SK-MEL-5 (cell line): ENCODE results near the gene HRH2. TPM values are rescaled to one million over a fixed set of nuclear protein-coding genes. Genes with fewer than 3 reads are reported as not detected.
"Not testable (repeated sequence)": the region's sequence is repeated elsewhere in the genome, so short reads cannot be mapped to it uniquely, and the experiment has no call there.

ENCODE experiments used
- DNase-seq: peaks from one replicate; pipeline ENCODE4 v3.0.0-alpha.2; 2016; ENCODE audit warnings: low read depth, low spot score
- in situ Hi-C: cut with HindIII; loops from 2 replicates; pipeline ENCODE4 v1.10.0; 2016; ENCODE audit warnings: low sequenced_read_pairs, high pct_unique_total_duplicates, low pct_unique_long_range_greater_than_20kb
- polyA plus RNA-seq, 2 experiments: library from polyadenylated mRNA; depleted of rRNA; stranded (reverse); fragments of >200 nt; gene quantifications; 2 replicates each; pipeline ENCODE4 v1.2.3, GENCODE V29; 2015
- total RNA-seq: library from RNA; depleted of rRNA; stranded (reverse); fragments of >200 nt; shearing (Covaris generic); gene quantifications from 2 replicates; pipeline ENCODE4 v1.2.3, GENCODE V29; 2014; rRNA removed

Gene HRH2, protein sequence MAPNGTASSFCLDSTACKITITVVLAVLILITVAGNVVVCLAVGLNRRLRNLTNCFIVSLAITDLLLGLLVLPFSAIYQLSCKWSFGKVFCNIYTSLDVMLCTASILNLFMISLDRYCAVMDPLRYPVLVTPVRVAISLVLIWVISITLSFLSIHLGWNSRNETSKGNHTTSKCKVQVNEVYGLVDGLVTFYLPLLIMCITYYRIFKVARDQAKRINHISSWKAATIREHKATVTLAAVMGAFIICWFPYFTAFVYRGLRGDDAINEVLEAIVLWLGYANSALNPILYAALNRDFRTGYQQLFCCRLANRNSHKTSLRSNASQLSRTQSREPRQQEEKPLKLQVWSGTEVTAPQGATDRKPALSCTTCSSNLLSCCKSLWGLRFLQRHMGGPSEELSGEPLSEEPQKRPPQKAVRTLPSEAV
- total RNA-seq = 0.55 and 0.90 TPM in 2 replicates
- 1.0 and 2.9 TPM in 2 replicates for polyA plus RNA-seq (2015; cell fraction: cytosol; rRNA removed)
- polyA plus RNA-seq (2015; cell fraction: nucleus; rRNA removed) = 0.04 and 0.15 TPM in 2 replicates

DNA sequence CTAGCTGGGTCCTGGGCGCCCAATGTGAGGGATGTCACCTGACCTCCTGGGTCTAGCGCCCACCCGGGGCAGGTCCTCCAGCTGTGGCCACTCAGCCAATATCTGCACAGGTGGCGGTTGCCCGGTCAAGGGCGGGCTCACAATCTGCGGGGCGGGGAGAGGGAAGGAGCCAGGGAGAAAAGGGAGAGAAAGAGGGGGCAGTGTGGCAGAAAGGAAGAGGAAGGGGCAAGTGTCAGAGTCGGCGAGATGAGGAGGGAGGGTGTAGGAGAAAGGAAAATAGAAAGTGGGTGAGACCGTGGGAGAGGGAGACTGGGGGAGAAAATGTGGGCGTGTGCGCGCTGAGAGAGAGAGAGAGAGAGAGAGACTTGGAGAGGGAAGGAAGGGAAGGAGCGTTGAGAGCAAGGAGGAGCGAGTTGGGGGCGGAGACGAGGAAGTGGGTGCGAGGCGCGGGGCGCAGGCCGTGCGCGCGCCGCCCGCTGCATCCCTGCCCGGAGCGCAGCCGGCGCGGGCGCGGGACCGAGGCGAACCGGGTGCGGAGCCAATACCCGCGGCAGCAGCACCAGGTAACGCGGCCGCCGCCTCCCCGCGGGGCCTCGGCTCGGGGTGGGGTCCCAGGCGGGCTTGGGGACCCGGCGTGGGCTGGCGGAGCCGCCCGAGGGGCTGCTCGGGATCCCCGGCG, at the start of gene HRH2:
TSS of gene HRH2 (plus strand) at position 479 of the 679 bp plus-strand sequence. CDS start 25,163 bp downstream, outside the sequence.
- in situ Hi-C loops = no loop called here
- peak; percentile 7 for DNase-seq

DNA sequence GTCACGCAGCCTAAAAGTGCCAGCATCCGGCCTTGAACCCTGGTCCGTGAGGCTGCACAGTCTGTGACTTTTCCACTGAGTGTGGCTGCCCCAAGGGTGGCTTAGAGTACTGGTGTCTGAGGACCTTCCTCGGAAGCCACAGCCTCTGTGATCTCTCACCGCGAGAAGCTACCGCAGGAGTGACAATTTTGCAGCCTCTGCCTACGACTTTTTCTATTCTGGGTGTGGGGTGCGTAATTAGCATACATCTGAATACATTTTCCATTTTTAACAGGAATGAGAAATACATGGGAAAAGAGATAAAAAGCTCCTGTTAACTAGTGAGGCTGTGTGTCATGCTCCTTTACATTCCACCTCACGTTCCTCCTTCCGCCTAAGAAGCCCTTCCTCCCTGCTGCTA, 48.3 kb upstream of the HRH2 start:
- no peak for DNase-seq
- in situ Hi-C loops = no loop called here

DNA sequence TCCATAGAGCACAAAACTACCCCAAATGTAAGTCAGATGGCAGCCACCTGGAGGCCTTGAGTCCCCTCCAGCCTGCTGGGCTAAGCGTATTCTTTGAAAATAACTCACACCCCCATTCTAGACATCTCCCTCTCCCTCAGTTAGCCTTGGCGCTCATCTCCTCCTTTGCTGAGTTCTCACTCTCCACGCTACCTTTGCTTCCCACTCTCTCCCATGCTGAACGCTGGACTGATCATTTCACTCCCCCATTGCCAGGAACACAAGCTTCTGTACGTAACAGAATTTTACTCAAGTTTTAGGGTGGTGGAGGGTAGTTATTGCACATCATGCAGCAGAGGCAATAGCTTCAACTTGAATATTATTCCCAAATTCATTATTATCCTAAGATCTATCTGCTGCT, 47.5 kb upstream of the HRH2 start:
- in situ Hi-C loops = no loop called here
- DNase-seq = no peak

DNA sequence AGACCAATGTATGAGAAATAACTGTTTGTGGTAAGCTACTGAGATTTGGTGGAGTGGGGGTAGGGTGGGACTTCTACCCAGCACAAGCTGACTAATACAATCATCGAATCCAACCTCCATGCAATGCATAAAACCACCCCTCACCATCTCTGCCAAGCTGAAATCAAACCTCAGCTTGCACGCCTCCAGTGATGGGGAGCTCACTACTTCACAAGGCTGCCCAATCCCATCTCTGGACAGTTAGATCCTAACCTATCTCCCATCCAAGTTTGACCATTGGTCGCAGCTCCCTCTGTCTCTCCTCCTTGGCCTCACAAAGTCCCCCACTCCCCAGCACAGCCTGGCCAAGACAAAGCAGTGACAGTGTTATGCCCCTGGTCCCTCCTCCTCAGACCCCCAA, 47.0 kb upstream of the HRH2 start:
- no peak for DNase-seq
- in situ Hi-C loops = no loop called here

DNA sequence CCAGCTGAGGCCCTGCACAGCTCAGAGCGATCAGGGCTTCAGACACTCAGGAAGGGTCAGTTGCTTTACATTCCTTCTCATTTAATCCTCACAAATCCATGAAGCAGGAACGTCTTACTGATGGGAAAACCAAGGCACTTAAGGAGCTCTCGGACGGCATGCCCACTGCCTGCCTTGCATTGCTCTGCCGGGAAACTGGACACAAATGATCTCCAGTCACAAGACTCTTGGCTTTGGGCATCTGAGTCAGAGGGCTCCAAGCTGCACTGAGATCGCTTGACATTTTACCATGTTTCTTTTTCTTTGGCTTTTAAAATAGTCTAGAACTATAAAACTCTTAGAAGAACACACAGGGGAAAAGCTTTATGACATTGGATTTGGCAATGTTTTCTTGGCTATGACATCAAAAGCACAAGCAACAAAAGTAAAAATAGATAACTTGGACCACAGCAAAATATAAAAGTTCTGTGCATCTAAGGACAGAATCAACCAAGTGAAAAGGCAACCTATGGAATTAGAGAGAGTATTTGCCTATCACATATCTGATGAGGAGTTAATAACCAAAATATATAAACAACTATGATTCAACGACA, 43.6 kb upstream of the HRH2 start:
- peak; percentile 60 for DNase-seq
- in situ Hi-C loops = no loop called here

DNA sequence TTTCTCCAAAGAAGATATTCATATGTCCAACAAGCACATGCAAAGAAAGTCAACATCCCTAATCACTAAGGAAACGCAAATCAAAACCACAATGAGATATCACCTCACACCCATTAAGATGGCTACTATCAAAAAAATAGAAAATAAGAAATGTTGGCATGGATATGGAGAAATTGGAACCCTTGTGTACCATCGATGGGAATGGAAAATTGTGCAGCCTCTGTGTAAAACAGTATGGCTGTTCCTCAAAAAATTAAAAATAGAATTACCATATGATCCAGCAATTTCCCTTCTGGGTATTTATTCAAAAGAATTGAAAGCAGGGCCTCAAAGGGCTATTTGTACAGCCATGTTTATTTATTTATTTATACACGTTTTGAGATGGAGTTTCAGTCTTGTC, 43.0 kb upstream of the HRH2 start:
- peak; percentile 24 for DNase-seq
- in situ Hi-C loops = no loop called here

DNA sequence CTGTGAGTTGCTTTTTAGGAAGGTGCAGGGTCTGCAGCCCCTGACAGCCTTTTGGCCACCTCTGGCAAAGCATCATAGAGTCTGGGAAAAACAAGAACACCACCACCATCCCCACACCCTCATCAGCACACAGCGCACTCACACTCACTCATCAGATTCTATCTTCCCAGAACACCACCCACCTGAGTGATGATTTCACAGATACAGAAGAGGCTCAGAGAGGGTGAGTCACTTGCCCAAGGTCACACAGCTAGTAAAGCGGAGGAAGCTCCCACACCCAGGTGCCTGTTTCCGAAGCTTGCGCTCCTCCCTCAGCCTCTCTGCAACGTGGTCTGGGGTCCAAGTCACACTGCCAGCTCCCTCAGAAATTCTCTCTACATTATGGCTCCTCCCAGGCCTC, 41.8 kb upstream of the HRH2 start:
- in situ Hi-C loops = no loop called here

DNA sequence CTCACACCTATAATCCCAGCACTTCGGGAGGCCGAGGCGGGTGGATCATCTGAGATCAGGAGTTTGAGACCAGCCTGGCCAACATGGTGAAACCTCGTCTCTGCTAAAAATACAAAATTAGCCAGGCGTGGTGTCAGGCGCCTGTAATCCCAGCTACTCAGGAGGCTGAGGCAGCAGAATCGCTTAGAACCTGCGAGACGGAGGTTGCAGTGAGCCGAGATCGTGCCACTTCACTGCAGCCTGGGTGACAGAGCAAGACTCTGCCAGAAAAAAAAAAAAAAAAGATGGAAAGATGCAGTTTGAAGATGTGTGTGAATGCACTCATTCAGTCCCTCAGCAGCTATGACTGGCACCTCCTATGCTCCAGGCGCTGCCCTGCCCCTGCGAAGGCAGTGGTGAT, 41.3 kb upstream of the HRH2 start:
- in situ Hi-C loops, DNase-seq: not testable (repeated sequence)

More for the DNA sequence above, 41.8 kb upstream of the HRH2 start:
- DNase-seq = no peak

DNA sequence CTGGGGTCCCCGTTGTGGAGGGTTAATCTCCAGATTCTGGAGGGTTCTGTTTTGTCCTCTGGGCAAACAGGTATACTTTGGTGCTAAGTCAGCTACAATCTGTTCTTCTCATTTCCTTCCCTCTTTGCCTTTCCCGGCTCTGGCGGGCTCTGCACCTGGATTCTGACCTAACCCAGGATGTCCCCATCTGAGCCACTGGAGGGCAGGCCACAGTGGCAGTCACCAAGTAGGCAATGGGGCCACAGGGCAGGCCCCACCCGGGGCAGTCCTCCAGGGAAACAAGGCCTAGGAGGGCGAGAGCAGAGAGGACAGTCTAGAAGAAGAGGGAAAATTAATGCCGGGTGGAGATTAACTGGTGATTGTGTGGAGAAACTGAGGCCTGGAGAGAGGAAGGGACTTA, 40.4 kb upstream of the HRH2 start:
- in situ Hi-C loops = no loop called here
- no peak for DNase-seq

DNA sequence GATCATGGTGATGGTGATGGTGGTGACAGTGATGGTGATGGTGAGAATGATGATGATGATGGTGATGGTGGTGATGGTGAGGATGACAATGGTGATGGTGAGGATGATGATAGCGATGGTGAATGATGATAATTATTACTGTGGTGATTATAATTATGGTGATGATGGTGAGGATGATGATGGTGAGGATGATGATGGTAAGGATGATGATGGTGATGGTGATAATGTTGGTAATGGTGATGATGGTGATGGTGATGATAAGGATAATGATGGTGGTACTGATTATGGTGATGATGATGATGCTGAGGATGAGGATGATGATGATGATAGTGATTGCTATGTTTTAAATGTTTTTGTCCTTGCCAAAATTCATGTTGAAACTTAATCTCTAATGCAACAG, 37.3 kb upstream of the HRH2 start:
- in situ Hi-C loops = no loop called here
- DNase-seq = no peak

DNA sequence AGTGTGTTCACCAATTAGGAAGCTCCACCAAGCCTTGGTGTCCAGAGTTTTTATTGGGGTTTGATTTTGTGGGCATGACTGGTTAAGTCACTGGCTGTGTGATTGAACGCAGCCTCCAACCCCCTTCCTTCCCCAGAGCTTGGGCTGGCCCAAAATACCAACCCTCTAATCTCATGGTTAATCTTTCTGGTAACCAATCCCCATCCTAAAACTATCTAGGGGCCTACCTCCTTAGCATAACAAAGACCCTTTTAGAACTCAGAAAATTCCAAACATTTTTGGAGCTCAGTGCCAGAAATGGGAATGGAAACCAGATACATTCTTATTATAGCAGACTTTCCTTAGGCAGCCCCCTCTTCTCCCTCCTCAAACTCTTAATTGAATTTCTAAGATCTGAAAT, 35.9 kb upstream of the HRH2 start:
- DNase-seq = no peak
- in situ Hi-C loops = no loop called here

DNA sequence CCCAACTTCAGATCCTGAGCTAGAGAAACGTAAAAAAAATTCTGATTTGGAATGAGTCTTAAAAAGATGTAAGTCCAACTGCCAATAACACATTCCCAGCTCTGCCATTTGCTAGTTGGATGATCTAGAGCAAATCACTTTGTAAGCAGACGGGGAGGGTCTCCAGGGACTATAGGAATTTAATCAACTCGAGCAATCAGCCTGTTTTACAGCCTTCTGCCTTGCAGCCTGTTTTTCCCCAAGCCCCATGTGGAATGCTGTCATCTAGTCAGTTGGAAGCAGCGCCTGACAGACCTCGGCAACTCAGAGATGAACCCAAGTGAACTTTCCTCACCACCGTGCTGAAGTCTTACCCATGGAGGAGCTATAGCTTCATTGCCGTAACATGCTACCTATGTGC, 34.8 kb upstream of the HRH2 start:
- in situ Hi-C loops = no loop called here
- DNase-seq = no peak

DNA sequence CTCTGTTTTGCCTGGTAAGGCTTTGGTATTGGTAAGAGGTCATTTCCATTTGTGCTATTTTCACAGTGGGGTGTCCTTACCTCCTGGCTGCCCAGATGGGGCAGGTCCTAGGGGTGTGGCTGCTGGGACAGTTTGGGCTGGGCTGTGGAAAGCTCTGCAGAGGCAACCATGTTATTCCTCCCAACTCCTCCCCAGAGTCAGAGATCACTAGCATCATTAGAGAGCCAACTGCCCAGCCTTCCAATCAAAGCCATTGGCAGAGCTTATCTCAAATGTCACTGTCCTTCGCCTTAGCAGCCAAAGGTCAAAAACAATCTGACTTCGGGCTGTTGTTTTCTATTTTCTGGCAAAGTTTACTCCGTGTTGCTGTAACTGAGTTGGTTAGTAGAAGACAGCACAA, 33.6 kb upstream of the HRH2 start:
- in situ Hi-C loops = no loop called here
- DNase-seq = no peak

DNA sequence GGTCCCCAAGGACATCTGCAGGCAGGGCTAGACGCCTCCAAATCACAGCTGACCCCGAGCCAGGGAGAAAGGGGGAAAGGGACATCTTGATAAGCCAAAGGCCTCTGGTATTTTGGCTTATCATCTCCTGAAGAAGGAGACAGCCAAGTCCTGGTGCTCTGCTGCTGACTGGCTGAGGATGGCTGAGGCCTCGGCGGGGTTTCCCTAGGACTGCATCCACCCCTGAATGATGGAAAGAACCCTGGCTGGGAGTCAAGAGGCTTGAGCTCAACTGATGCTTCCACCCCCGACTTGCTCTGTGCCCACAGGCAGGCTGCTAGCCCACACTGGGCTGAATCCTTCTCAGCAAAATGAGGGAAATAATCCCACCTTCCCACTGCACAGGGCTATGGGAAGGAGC, 30.9 kb upstream of the HRH2 start:
- DNase-seq = no peak
- in situ Hi-C loops = no loop called here

DNA sequence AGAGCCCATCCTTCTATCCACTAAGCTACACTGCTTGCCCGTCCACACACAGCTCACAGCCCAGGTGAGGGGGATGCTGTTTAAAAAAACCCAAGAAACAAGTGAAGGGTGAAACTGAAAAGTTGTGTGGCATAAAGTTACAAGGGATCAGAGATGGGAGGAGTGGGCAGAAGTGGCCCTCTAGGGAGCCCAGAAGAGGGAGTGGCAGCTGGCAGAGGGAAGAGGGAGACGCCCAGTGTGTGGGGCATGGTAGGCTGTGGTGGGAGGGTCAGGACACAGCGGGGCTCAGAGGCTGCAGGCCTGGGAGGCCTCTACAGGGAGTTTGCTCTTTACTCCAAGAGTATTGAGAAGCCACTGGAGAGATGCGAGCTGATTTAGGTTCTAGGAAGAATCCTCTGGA, 30.1 kb upstream of the HRH2 start:
- in situ Hi-C loops = no loop called here
- no peak for DNase-seq

DNA sequence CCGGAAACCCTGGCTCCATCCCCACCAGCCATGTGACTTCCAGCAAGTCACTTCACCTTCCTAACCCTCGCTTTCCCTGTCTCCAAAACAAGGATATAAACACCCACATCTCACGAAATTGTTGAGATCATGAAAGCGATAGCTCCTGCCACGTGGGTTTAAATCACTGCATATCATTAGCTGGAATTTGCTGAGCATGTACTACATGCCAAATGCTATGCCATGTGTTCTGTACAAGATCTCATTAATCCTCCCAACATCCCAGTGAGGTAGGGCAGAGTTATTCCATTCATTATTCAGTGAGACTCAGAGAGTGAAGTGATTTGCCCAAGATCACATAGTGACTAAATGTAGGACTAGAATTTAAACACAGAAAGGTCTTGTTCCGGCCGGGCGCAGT, 29.2 kb upstream of the HRH2 start:
- in situ Hi-C loops = no loop called here
- no peak for DNase-seq

DNA sequence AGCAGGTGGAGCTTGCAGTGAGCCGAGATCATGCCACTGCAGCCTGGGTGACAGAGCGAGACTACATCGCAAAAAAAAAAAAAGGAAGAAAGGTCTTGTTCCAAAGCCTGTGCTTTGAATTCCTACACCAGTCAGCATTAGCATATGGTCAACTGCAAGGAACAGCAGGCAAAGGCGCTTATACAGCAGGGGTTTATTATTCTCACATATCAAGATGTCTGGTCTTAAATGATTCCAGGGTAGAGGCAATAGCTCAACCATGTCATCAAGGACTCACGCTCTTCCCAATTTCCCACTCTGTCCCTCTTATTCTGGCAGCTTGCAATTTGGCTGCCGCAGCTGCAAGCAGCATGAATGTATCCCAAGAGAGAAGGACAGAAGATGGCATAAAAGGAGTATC, 28.6 kb upstream of the HRH2 start:
- DNase-seq = no peak
- in situ Hi-C loops = no loop called here

DNA sequence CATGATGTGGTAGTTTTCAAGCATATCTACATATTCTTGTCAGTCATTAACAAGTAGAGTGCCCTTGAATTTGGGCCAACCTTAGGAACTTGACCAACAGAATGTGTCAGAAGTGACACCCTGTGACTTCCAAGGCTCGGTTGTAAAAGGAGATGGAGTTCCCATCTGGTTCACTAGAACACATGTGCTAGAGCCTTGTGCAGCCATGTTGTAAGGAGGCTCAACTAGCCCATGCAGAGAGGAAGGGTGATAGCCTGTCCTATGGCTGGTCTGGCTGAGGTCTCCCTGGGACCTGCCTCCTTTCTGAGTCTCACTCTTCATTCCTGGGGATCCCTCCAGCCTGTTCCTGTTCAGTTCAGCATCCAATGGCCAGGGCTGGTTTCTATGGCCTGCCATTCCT, 28.1 kb upstream of the HRH2 start:
- no peak for DNase-seq
- in situ Hi-C loops = no loop called here
